Kasumi-1 (cell line): ENCODE results near the gene PRKCE.

ENCODE experiments used
- DNase-seq, 2 experiments: peaks; one replicate each; lab custom pipeline; 2025; lab: John Stamatoyannopoulos, UW

PRKCE gene

DNA sequence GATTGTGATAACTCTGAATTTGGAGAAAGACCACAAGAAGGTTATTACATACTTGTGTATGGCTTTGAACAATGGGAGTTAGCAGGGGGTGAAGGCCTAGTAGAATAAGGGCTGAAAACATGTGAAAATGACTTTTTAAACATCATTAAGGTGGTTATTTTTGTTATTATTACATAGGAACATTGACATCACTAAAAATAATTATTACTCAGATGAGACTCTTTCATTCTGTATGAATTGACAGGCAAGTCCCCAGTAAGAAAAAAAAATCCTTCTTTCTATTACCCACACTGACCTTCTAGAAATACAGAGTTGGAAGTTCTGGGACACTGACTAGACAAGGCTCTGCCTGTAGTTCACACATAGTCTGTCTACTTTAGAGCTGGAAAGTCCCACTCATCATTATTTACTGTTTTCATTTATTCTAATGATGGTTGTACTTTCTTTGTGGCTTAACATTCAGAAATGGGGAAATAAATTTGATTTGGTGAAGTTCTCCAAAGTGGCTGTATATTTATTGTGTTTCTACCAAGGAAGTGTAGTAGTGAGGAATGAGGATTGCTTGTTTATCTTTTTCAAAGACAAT is 426.1 kb downstream of the PRKCE start:
- DNase-seq, result no peak

DNA sequence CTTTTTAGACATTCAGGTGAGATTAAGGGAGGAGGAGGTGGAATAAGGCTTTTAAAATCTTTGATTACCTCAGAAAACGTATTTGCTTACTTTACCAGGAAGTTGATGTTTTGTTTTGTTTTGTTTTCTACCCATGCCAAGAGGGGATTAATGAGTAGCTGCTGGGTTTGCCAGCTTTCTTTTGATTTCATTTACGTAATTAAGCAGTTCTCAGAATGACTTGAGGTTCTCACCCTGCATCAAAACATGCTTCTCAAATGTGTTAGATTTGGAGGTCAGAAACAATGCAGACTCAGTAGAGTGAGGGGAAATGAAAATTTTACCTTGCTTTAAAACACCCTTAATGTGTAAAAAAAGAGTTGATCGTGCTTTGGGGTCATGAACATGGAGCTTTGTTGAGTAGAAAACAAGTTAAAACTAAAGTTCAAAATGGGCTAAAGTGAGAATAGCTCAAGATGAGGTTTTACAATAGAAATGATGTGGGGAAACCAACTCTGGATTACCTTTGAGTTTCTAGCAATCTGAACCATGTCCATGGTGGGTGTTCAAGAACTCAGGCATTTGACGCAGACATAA is 428.6 kb downstream of the PRKCE start:
- no peak for DNase-seq

DNA sequence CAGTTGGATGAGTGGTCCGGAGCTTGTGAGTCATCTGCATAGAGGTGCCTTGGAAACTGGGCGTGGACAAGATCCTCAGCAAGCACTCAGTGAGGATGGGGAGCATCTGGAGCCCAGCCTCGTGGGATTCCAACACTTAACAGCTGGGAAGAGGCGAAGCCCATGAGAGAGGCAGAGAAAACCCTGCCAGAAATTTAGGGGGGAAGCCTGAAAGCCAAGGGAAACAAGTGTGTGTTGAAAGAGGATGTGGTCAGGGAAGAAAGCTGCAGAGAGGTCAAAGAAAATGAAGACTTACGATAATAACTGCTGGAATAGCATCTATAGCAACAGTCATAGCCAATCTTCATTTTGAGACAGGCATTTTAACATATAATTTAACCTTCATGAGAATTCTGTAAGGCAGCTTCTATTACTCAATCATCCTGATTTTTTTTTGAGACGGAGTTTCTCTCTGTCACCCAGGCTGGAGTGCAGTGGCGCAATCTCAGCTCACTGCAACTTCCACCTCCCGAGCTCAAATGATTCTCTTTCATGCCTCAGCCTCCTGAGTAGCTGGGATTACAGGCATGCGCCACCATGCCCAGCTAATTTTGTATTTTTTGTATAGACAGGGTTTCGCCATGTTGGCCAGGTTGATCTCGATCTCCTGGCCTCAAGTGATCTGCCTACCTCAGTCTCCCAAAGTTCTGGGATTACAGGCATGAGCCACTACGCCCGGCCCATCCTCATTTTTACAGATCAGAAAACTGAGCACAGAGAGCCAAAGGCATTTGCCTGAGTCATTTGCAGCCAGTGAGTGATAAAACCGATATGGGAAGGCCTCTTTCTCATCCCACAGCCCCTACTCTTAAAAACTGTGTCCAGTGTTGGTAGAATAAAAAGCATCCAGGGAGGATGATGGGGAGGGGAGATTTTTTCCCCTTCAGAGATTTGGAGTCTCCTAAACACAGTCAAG is 431.3 kb downstream of the PRKCE start:
- DNase-seq, result peak; percentile 71 to 72

DNA sequence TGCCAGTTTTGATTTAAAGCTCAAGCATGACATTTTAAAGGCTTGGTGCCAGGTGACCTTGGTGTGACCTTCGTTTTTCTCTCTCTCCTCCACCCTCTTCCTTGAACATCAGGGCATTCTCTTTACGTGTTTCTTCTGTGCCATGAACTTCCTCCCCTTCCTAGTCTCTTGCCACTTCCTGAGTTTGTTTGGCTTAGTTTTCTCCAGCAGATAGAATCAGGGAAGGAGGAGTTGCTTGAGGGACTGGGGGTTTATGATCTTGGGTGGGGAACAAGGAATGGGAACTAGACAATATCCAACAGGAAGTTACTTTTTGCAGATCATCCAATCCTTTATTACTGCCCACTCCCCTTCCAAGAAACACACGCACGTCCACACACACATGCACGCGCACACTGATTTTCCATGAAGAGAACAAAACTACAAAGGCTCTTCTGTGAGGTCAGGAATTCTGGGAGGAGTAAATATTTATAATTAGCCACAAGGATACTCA is 435.1 kb downstream of the PRKCE start:
- no peak for DNase-seq

DNA sequence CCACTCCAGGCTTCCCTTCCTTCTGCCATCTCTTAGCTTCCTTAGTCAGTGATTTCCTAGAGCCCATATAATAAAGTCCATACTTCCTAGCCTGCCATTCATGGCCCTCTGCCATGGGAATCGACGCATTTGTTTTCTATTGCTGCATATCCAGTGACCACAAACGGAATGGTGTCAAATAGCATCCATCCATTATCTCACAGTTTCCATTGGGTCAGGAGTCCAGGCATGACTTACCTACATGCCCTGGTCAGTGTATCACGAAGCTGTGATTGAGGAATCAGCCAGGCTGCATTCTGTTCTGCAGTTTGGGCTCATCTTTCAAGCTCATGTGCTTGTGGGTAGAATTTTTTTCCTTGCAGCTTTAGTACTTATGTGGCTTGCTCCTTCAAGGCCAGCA is 436.0 kb downstream of the PRKCE start:
- no peak for DNase-seq

DNA sequence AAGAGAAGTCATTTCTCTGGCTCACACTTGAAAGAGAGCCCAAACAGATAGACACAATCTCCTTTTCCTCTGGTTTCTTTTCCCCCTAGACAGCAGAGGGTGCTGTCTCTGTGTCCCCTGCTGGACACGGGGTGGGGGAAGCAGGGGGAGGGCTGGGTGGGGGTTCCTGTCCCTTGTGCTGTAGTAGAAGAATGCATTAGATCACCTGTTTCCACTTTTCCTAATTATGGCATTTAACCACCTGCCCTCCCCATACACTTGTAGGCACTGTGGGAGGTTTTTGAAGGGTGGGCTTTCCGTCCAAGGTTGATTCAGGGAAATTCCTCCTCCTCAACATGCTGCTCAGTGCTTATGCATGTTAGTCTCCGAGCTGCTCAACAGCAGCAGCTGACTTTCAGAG is 439.5 kb downstream of the PRKCE start:
- peak in 1 of 2 experiments; percentile 5 for DNase-seq

DNA sequence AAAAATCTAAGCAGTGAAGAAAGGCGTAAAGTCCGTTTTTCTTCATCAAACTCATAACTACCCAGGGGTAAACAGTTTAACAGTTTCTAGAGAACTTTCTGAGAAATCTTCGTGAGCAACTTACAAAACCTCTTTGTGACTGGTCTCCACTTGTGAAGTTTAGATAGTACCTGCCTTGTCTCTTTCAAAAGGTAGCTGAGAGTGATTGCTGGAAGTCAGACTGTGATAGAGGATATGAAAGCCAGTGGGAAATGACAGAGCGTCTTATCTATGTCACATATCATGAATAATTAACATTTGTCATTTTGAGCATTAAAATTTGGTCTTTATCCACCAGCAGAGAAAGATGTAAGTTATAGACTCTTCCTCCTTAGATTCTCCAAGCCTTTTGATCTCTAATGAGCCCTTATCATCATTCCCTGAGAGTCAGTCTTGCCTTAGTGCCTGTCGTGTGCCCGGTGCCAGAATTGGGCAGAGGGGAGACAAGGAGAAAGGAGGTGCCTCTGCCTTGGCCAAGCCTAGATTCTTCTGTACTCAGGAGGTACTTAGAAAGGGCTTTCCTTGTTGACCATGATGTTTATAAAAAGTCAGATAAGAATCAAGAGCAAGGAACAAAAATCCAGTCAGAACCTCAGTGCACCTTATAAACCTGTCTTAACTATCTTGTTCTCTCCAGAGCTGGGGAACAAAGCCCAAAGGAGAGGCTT is 440.6 kb downstream of the PRKCE start:
- DNase-seq, result no peak

DNA sequence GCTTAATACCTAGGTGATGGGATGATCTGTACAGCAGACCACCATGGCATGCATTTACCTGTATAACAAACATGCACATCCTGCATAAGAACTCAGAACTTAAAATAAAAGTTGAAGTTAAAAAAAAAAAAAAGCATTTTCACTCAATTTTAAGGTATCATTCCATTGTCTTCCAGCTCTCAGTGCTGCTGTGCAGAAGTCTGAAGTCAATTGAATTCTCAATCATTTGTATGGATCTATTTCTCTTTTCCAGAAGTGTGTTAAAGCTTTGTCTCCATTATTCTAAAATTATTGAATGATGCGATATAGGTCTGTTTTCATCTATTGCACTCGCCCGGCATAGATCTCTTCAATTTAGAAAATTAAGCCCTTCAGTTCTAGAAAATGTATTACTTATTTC is 443.2 kb downstream of the PRKCE start:
- no peak for DNase-seq

DNA sequence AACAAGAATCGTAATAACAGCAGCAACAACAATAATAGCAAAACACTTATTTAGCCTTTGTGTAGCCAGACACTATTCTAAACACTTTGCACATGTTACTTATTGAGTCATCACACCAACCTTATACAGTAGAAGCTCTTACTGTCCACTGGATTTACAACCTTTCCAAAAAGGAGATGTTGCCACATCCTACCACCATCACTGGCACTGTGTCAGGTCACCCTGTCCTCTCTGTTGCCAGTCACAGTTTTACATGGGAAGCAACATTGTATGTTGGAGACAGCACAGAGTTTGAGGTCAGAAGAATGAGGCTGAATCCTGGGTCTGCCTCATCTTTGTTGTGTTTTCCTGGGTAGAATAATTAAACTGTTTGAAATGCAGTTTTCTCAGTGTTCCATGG is 444.4 kb downstream of the PRKCE start:
- DNase-seq, result no peak

DNA sequence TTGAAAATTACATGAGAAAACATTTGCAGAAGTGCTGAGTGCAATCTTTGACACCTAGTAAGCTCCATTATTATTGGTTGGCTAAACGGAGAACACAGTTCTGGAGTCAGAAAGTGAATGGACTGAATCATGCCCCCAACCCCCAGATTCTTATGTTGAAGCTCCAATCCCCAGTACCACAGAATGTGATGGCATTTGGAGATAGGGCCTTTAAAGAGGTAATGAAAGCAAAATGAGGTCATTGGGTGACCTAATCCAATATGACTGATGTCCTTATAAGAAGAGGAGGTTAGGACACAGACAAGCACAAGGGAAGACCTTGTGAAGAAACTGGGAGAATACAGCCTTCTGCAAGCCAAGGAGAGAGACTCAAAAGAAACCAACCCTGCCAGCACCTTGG is 444.8 kb downstream of the PRKCE start:
- no peak for DNase-seq

DNA sequence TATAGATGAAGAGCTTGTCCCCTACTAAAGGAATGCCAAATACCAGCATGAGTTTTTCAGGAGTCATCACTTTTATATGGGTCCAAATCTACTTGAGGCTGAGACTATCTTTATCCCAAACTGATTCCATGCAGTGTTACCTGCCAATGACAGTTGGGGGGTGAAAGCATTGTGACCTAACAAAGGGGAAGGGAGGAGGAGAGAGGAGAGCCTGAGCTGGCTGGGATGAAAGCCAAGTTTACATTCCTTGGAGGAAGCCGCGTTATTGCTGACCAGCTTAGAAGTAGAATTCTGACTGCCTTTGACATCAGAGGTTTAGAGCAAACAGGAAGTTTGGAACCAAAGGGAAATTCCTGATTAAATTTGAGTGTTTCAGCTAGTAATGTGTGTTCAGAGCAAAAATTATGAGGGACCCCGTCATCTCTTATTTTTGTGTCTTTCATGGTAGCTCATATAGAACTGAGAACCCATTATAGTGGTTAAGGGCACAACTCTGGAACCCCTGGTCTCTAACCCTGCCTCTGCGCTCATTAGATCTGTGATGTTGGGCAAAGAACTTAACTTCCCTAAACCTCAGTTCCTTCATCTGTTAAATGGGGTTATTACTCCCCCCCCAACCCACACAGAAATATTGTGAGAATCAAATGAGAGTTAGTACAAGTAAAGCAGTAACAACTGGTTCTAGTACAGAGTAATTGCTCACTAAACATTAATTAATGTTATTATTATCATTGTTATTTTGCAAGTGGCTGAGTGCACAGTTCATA is 446.4 kb downstream of the PRKCE start:
- DNase-seq, result no peak

DNA sequence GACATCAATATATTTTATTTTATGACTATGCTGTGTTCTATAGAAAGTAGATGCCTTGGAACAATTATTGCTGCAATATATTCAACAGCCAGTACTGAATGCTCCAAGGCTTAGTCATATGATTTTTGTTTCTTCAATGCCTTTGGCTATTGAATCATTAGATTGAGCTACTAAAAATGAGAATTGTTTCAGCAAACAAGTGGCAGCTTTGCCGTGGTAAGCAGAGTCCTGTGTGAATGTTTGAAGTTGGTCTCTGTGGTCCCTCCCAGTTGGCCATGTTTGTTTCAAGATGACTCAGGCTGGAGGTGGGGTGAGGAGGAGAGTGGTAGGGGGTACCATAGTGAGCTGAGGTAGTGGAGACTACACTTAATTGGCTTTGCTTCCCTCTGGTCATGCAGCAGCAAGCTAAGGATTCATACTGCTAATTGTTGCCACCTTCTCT is 447.2 kb downstream of the PRKCE start:
- no peak for DNase-seq

DNA sequence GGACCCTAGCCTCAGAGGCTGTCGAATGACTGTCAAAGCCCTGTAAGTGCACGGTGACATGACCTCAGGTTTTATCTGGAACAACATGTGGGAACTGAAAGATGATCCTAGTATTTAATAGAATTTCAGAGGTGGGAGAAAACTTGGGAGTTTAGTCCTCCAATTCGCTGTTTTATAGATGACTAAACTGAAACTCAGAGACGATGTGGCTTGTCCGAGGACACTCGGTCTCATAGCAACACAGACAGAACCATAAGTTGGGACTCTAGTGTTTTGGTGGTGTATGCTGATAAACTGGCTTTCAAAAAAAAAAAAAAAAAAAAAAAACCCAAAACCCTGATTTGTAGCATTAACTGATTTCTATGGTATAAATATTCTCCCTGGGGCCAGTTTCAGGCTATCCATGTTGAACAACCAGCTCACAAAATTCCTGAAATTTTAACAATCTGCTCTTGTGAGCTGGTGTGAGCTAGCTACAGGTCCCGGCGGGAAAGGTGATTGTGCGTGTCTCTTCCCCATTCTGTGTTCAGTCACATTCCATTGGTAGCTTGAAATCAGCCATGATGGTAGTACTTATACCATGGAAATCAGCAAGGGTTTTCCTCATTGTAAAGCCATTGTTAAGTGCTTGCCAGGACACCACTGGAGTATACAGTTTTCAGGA is 450.2 kb downstream of the PRKCE start:
- no peak for DNase-seq

DNA sequence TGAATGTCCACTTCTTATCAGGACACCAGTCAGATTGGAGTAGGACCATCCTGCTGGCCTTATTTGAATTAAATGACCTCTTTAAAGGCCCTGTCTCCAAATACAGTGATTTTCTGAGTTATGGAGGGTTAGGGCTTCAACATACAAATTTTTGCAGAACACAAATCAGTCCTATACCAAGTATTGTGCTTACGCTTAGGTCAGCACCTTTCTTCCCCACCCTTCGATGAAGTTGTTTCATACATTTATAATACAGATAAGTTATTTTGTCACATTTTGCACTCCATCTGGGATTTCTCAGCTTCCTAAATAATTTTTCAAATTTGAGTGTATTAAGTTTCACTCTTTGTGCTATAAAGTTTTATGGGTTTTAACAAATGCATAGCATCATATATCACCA is 455.2 kb downstream of the PRKCE start:
- DNase-seq, result no peak

DNA sequence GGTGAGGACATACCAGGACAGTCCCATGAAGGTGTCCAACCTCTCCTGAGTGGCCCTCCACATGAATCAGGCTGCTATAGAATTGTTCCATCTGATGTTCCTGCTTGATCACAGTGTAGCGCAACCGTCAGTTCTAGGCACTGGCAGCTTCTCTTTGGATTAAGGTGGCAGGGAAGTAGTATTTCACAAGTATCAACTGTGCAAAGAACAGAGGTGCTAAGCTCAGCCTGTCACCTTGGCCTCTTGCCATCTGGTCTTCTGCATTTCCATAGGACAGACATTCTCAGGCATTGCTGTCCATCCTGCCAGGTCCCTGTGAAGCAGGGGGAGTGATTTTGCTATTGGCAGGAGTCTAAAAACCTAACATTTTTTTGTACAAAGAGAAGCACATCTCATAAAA is 463.5 kb downstream of the PRKCE start:
- DNase-seq, result no peak

DNA sequence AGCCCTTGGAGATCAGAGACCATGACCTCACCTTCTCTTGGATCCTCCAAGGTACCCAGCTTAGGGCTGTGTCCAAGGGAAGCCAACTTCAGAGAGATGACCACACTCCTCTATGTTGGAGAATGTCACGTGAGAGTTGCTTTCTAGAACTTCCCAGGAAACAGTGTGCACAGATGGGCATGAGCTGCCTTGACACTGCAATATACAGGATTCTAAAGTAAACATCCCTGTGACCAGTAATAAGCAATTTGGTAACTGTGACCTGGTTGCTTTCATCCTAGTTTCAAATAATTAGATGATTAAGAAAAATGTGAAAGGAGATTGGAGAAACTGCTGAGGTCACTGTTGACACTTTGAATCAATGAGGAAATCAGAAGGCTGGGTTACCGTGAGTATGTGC is 464.7 kb downstream of the PRKCE start:
- no peak for DNase-seq

DNA sequence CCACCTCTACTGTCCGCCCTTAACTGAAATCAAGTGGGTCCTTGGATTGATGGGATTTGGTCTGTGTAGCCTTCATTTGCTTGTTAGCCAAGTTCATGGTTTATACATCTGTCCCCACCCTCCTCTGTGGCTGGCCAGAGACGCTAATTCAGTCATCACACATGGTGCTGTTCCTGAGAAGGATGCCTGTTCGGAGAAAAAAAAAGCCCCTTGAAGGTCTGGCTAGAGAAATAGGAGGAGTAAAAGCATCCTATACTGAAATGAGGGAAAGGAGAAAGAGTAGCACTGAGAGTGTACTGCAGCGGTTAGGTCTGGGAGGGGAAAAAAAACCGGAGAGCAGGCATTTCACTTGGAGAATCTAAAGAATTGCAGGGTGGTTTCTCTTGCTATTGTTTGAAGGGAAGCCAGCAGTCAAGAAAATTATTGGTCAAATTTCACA is 465.1 kb downstream of the PRKCE start:
- no peak for DNase-seq

DNA sequence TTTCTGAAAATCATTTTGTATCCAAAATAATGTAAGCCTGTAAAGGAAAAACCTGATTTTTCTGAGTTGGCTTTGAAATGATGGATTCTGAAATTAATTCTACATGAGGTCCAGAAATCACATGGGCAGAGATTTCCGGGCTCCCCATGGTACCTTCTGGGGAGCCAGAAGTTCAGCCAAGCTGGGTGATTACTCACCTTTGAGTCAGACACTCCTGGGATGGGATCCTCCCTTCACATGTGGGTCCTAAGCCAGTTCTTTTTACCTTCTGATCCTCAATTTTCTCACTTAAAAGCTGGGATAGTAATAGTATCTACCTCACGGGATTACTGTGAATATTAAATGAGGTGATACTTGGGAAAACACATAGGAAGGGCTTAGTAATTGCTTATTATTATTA is 465.9 kb downstream of the PRKCE start:
- no peak for DNase-seq

DNA sequence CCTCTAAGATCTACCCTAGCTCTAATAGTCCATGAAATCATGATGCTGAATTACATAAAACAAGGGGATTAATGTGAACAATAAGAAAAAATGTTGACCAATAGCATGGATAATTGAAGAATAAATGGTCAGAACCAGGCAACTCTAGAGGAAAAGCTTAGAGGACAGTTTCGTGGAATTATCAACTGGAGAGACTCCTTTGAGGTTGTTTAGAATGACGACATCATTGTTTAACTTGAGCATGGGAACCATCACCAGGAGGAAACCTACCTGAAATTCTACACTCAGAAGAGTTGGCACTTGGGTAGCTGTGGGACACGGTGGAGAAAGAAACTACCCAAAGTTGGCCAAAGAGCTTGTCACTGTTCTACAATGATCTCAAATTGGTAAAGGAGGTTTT is 466.5 kb downstream of the PRKCE start:
- DNase-seq, result no peak

DNA sequence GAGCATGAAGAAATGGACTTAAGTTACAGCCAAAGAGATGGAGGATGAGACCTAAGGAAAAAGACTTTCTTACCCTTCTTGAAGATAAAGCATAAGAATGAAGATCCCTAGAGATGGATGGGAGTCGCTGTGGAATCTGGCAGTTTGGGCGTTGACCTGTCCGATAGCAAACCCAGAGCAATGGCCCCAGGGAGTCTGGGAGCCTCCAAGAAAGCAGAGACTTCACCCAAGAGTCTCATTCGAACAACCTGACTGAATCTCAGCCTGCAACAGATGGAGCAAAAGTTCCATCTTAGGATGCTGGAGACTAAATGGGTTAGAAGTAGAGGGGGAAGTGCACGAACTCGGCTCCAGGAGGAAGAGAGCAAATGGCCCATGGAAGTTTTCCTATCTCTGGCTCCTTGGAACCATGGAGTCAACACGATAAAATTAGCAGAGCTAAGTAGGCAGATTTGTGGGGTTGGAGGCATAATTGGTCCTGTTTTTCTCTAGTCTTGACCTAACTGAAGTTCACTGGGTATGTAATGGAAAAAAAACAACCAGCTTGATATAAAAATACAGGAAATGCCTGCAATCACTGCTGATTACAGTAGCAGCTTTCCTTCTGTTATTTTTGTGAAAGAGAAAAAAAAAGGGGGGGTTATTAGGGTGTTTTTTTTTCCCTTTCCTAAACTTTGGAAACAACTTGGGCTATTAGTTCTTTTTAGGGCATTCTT is 467.3 kb downstream of the PRKCE start:
- no peak for DNase-seq
